GM21723 (cell line): Measurements from ENCODE around the gene DNAJC18.
"Not testable (repeated sequence)": the region's sequence is repeated elsewhere in the genome, so short reads cannot be mapped to it uniquely, and the experiment has no call there.

Experiments
- ATAC-seq: cut with Tn5 transposase; IDR thresholded peaks from one replicate; pipeline ENCODE4 v1.9.1; 2021; ENCODE audit warnings: mild to moderate bottlenecking, moderate library complexity; ENCODE audit not compliant: unreplicated experiment

Gene DNAJC18

DNA sequence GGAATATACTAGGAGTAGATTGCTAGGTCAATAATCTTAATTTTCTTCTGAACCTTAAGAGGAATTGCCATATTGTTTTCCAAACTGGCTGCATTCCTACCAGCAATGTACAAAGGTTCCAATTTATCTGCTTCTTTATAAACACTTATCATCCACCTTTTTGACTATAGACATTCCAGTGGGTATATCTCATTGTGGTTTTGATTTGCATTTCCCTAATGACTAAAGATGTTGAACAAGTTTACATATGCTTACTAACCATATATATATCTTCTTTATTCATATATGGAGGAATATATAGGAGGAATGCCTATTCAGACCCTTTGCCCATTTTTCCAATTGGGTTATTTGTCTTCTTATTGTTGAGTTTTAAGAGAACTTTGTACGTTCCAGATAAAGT is 7.6 kb downstream of the DNAJC18 start:
- no peak for ATAC-seq

DNA sequence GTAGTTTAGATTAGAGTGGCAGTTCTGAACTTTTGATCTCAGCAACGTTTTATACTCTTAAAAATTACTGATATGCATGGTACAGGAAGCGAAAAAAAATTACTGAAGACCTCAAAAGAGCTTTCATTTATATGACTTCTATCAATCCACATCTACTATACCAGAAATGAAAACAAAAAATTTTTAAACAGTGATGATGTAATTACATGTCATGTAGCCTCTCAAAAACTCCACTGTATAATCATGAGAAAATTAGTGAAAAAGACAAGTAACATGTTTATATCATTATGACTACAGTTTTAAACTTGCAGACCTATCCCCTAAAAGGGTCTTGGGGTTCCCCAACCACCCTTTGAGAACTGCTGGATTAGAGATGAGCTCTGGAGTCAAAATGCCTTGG is 9.3 kb downstream of the DNAJC18 start:
- ATAC-seq = no peak

DNA sequence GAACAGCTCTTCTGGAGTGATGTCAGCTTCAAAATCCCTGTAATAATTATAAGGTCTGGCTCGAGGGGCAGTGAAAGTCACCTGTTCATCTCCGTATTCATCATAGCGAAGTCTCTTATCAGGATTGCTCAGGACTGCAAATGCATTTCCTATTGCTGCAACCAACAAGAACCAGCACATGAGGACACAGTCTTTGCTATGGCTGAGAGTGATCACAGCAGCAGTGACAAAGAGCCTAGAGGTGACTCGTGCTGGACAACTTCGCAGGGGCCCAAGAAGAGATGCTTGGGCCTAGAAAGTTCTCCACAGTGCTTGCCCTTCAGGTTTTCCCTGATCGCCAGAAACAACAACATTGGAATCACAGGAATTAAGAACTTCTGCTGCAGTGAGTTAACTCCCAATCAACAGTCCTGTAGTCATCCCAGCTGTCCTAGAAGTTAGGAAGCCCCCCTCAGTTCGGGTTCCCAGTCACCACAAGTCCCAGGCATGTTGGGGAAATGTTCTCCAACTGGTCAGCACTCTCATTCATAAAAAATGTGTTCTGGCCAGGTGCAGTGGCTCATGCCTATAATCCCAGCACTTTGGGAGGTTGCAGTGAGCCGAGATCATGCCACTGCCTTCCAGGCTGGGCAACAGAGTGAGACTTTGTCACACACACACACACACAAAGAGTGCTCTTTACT is 13.0 kb downstream of the DNAJC18 start:
- ATAC-seq = no peak

DNA sequence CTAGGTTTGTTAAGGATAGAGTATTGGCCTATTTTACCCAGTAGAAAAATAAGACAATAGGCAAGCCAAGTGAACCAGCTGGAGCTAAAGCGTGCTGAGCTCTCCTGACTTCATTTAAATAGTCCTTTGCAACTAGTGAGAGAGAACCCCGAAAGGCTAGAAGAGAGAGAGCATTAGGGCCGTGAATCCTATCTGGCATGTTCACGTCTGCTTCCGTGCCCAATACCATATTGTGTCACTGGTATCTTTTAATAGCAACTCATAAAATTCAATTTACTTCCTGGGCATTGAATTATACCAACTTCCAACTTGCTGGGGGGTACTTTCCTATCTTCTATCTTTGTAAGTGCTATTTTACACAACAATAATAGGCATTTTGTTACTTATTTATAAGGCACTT is 13.8 kb downstream of the DNAJC18 start:
- ATAC-seq = no peak

DNA sequence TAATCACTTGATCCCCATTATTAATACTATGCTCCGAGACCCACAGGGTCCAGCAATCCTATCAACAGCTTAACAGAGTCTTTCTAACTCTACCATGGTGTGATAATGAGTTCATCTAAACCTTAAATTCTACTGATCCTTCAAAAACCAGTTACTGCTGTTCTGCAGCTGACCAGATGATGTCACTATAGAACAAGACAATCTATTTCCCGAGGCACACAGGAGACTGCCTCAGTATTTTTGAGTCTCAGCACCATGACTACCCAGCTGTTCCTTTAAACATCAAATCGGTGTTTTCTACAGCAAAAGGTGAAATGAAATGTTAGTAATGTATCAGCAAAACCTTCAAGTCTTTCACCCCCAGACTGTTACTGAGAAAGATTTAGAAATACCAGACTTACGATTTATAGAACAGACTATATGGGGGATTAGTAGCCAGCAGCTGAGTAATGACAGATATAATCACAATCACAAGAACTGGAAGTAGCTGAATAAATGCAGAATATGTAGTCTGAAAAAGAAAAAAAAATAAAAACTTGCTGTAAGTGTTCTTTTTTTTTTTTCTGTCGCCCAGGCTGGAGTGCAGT is 16.9 kb downstream of the DNAJC18 start:
- ATAC-seq = no peak

DNA sequence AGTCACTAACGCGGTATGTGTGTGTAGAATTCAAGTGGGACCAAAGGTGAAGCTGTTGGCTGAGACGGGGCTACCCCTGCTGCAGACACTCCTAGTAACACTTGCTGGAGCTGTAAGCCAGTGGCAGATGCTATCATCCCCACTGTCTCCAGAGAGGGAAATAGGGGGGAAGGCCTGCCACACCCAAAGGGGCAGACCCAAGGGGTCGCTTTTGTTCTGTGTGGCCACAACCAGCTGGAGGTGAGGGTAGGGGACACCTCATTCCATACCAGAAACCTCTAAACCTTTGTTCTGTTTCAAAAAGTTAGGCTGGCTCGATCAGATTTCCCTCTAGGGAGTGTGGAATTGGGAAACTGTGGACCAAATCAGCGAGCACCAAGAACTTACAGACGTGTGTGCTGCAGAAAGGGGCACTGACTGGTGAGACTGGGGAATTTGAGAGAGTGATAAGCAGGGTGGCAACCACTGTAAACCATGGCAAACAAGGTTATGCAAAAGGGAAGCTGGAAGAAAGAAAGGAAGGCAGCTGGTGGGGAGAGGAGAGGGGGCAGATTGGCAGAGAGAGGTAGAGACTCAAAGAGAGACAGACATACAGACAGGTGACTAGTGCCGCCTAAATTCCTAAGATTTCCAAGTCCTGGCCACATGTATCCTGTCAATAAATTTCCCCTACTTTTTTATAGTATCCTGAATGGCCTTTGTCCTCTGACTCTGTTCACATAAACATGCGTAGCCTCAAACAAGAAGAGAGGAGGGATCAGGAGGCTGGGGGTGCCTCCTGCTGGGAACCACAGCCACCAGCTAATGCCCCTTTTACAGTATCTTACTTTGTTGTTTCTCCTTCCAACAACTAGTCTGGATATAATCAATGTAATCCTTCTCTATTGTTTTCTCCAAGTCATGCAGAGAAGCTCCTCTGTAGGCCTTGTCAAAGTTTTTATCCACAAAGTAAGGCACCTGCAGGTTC is 19.8 kb downstream of the DNAJC18 start:
- no peak for ATAC-seq

DNA sequence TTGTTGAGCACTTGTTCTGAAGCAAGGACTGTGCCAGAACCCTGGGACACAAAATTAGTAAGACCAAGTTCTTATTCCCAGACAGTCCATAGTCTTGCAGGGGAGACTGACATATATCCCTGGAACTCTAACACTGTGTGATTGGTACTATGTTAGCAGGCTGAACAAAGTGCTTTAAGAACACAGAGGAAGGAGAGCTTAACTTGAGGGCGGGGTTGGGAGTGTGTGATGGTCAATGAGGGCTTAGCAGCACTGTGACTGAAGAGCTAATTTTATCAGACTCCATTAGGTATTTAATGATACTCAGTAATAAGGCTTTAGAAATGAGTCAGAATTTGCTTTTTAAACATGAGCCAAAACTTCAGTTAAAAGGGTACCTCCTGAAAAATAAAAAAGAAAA is 20.5 kb downstream of the DNAJC18 start:
- no peak for ATAC-seq

DNA sequence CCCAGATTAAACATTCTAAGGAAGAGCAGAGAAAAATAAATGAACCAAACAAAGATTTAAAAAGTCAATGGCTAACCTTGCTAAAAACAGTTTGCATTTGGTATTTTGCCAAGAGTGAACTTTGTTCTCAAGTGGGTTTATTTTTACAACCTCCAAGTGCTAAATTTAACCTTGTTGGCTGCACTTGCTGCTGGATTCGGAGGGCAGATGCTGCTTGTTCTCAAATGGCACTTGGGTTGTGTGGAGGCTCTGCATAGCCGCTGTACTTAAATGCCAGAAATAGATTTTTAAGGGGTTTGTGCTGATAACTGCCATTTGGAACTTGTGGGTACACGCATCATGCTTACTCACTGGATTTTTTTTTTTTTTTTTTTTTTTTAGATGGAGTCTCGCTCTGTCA is 22.1 kb downstream of the DNAJC18 start:
- ATAC-seq = no peak

DNA sequence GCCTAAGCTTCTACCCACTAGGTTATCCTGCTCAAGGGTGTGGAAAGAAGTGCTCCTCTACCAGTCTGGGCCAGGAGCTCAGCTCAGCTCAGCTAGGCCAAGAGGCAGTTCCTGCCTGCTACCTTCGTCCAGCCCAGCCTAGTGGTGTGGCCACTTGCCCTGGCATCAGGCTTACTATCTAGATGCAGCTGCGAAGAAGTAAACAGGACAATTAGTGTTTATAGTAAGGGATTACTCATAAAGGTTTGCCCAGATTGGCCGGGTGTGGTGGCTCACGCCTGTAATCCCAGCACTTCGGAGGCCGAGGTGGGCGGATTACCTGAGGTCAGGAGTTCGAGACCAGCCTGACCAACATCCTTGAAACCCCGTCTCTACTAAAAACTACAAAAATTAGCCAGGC is 22.7 kb downstream of the DNAJC18 start:
- ATAC-seq = no peak

DNA sequence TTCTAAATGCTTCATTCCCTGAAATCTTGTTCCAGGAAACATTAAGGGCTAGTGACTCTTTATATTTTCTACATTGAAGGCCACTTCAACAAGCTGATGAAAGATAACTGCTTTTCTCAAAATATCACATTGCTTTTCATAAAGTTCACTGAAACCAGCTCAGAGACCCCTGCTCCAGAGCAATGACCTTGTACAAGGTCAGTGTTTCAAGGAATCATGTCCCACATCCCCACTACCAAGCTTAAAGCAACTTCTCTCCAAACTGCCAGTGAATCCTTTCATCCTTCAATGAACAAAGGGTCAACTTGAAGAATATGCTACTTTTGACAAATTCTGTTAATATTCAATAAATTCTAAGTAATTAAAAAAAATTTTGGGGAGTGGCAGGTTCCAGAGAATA is 23.5 kb downstream of the DNAJC18 start:
- ATAC-seq = no peak

DNA sequence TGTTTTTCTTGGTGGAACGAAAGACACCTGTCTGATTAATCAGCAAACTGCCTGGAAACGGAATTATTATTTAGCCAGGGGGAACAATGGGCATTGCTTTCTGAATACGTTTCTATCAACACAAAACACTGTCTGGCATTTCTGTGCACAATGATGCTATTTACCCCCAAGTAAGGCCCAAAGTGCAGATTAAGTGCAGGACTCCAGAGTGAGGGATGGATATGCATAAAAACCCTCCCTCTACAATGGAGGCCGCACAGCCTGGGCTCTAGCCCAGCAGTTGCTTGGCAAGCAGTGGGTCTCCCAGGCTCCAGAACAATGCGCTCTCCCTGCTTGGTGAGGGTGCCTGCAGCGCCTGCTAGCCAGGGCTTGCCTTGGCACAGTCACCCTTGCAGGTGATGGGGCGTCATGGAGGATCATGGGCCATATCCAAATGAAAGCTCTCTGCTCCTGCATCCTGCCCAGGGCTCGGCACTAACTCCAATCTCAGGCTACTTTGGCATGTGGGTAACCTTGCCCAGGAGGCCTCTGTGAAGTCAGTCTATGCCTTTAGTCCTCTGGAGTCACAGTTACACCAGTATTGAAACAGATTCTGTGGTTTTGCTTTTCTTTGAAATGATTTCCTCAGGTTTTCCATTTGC is 24.0 kb downstream of the DNAJC18 start:
- ATAC-seq = no peak

DNA sequence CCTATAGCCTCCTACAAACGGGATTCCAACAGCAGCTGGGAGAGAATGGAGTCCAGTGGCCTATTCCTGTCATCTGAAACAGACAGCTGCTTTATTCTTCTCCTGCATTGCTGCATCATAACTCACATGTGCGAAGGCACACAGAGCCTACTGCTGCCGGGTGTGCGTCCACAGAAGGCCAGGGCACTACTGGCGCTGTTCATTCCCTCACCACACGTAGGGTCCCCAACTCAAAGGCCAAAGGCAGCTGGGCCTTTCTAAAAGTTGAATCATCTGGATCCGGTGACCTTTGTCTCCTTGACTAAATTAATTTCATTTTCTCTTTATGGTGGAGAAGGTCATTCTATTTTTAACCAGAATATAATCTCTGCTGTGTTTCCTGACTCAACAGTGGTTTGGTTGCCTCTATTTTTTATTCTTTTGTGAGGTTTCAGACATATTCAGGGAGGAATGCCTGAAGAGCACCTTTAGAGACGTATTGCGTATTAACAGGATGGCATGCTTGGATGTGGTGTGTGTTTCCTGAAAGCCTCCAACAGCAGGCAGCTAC is 24.7 kb downstream of the DNAJC18 start:
- ATAC-seq = no peak

DNA sequence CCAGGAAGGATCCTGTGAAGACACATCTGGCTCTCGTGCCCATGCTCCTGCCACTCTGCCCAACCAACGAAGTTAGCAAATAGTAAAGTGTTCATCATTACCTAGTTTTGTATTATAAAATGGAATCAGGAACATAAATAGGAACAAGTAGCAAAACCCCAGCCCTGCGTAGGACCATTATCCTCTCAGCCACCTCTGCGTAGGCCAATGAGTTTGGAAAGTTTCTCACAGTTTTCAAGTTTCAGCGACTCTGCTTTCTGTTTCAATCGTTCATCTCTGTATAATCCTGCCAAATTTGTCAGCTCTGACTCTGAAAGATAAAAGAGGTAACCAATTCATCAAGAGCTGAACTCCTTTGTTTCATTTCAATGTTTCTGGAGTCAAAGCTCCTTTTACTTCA is 25.4 kb downstream of the DNAJC18 start:
- no peak for ATAC-seq

DNA sequence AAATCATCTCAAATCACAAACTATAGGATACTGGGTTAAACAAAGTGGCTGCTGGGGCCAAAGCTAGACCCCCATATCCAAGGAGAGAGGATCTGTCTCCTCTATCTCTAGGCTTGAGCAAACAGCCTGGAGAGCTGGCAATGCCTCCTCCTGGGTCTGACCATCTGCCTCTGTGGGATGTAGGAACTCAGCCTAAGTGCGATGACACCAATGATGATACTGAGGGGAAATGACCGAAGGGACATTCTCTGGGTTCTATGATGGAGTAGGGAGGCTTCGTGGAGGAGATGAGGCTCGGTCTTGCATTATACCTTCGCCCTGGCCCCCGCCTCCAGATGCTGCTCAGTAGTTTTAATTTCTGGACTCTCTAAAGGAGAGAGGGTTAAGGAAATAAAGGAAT is 26.2 kb downstream of the DNAJC18 start:
- no peak for ATAC-seq

DNA sequence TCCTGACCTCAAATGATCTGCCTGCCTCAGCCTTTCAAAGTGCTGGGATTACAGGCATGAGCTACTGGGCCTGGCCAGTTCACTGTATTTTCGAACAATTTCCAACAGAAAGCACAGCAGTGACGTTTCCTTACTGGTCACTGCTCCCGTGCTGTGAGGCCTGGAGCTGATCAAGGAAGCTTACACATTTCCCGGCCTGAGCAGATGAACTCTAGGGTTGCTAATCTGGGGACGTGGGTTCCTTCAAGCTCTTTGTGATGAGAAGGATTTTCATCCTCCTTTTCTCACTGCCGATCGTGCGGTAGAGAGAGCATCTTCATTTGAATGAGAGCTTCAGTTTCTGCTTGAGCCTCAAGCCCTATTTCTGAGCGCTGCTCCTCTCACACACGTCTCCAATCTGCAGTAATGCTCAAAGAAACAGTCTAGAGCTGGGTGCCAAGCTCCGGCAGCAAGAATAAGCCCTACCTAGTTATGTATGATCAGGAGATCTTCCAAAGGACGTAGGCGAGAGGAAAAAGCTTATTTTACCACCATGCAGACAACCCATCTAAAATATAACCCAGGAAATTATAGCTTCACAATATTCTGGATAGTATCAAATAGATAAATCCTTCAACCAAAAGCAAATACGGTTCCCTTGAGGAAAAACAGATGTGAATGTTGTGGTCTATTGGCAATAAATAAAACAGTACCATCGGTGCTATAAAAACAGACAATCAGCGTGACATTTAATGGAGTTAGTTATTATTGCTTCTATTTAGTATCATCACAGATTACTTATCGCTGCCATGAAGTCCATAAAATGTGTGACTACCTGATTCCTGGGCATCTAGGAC is 28.1 kb downstream of the DNAJC18 start:
- ATAC-seq = no peak

DNA sequence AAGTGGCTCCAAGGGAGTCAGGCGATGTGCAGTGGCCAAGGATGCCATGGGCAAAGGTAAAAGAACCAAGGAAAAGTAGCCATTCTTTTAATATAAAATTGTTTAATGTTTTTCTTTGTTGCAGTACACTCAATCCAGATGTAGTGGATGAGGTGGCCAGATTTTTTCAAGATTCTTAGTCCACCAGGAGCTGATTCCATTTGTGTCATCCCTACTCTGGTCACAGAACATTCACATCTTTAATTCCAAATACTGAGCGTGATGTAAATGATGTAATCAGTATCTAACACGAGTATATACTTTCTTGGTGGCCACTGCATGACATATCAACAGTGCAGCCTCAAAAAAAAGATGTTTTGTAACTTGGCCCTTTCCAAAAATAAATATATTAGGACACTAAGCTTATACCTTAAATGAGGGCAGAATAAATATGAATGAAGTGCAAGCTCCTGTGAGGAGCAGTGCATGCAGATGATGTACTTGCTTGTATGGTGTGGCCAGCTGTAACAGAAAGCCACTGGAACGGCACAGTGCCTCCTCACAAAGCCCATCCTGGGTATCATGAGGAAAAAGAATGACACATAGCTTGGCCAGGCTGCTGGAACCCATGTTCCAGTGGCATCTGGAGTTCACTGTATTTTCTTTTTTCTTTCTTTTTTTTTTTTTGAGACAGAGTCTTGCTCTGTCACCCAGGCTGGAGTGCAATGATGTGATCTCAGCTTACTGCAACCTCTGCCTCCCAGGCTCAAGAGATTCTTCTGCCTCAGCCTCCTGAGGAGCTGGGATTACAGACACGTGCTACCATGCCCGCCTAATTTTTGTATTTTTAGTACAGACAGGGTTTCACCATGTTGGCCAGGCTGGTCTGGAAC is 29.0 kb downstream of the DNAJC18 start:
- no peak for ATAC-seq

DNA sequence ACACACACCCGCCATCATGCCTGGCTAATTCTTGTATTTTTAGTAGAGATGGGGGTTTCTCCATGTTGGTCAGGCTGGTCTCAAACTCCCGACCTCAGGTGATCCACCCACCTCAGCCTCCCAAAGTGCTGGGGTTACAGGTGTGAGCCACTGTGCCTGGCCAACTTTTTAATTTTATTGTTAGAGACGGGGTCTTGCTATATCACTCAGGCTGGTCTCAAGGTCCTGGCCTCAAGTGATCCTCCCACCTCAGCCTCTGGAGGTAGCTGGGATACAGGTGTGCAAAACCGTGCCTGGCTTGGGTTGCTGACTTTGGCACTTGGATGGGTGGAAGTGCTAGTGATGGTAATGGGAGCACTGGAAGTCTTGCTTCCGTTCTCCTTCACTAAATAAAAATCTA is 30.2 kb downstream of the DNAJC18 start:
- ATAC-seq = not testable (repeated sequence)

DNA sequence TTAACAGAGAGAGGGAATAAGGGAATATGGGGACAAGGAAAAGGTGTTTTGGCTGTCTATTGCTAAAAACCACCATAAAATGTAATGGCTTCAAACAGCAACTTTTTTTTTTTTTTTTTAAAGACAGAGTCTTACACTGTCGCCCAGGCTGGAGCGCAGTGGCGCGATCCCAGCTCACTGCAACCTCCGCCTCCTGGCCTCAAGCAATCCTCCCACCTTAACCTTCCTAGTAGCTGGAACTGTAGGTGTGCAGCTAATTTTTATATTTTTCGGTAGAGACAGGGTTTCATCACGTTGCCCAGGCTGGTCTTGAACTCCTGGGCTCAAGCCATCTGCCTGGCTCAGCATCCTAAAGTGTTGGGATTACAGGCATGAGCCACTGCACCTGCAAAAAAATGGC is 31.1 kb downstream of the DNAJC18 start:
- ATAC-seq = no peak

DNA sequence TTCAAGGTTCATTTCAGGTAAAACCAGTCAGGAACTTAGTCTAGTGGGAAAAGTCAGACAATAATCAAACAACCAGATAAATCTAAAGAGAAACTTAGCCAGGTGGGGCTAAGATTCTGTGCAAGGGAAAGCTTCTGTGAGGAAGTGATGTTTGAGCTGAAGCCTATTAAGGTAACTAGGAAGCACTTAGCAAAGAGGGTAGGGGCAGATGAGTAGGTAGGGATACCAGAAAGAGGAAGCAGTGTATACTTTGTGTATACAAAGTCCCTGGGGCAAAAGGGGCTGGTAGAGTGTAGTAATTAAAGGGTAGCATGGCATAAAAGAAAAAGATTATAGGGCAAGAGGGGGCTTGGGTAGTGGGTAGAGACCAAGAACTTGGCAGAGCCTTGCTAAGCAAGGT is 31.8 kb downstream of the DNAJC18 start:
- ATAC-seq = no peak
